GM21381 (cell line): ENCODE results near the gene IZUMO2.

Experiments used
- ATAC-seq: cut with Tn5 transposase; IDR thresholded peaks from one replicate; pipeline ENCODE4 v1.9.1; 2021; ENCODE audit warnings: mild to moderate bottlenecking, moderate library complexity; ENCODE audit not compliant: unreplicated experiment

The IZUMO2 gene

GRCh38 chr19:50162988-50163387, at the start of gene IZUMO2:
IZUMO2 (minus strand) TSS chr19:50163281; CDS start chr19:50163194, 87 bp downstream.
- no peak for ATAC-seq

- ATAC-seq: no peak
Measured at GRCh38 chr19:50210425-50210824, 47.3 kb upstream of the IZUMO2 start.

- ATAC-seq: no peak
Measured at GRCh38 chr19:50209131-50209530, 46.0 kb upstream of the IZUMO2 start.

DNA sequence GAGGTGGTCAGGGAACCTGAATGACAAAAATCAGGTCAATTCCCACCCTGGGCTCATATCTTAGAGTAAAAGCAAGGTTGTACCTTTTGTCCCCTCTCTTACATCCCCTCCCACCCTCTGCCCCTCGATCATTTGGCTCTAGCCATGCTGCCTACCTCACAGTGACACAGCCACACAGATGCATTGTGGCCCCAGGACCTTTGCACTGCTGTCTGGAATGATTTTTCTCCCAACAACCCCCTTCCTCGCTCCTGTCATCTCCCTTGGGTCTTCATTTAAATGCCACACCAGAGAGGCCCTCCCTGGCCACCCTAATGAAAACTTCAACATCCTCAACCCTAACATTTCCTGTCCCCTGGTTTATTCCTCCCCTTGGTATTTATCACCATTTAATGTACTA, 44.6 kb upstream of the IZUMO2 start:
- no peak for ATAC-seq

GRCh38 chr19:50206191-50206590, 43.1 kb upstream of the IZUMO2 start:
- ATAC-seq: no peak

DNA sequence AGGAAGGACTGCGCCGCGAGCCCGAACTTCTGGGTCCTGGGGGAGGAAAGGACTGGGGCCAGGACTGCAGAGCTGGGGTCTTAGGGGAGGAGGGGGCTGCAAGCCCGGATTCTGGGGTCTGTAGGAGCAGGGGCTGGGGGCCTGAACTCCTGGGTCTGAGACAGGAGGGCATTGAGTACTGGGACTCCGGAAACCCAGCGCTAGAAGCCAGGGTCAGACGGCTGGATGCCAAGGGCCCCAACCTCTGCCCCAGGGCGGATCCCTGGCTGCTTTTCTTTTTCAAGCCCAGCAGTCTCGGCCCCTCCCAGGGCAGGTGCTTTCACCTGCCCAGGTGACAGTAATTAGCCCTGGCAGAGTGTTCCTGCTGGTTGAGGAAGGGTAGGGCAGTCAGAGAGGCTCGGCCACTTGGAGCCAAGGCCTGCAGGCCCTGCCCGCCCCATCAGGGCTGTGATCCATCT, 42.6 kb upstream of the IZUMO2 start:
- ATAC-seq: no peak

- no peak for ATAC-seq
Measured at GRCh38 chr19:50204811-50205675, 42.0 kb upstream of the IZUMO2 start.

- ATAC-seq: no peak
Measured at GRCh38 chr19:50204081-50204428, 41.0 kb upstream of the IZUMO2 start.

GRCh38 chr19:50203281-50204080, 40.4 kb upstream of the IZUMO2 start, which contains the start of gene MYH14:
MYH14 (plus strand) TSS chr19:50203622; CDS start chr19:50210366, 6,744 bp downstream.
- no peak for ATAC-seq

- no peak for ATAC-seq
Measured at GRCh38 chr19:50202962-50203280, 39.8 kb upstream of the IZUMO2 start.

GRCh38 chr19:50202386-50202785, 39.3 kb upstream of the IZUMO2 start:
- no peak for ATAC-seq

DNA sequence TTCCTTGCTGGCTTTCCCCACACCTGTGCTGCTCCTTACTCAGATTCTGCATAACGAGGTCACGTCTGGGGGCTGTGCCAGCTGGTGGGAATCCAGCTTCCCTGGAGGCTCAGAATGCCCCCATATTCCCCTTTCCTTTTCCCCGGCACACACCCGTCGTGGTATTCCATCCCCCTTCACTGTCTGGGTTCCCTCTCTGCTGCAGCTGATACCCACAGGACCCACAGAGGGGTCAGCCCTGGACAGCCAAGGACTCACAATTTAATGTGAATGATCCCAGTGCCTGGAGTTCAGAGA, 36.1 kb upstream of the IZUMO2 start:
- no peak for ATAC-seq

GRCh38 chr19:50198431-50199258, 35.6 kb upstream of the IZUMO2 start:
- ATAC-seq: no peak

DNA sequence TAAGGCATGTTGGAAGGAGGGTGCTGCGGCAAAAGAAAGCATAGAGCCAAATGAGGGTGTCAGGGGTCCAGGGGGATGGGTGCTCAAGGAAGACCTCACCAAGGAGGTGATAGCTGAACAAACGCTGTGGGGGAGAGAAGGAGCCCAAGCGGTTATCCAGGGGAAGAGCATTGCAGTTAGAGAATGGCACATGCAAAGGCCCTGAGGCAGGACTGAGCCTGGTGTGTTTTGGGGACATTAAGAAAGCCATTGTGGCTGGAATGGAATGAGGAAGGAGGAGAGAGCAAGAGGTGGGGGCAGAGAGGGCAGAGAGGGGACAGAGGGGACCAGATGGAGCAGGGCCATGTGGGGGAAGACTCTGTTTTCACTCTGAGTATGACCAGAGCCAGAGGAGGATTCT, 34.3 kb upstream of the IZUMO2 start:
- ATAC-seq: no peak

- no peak for ATAC-seq
Measured at GRCh38 chr19:50196322-50196932, 33.3 kb upstream of the IZUMO2 start.

GRCh38 chr19:50195224-50195623, 32.1 kb upstream of the IZUMO2 start:
- ATAC-seq: no peak

DNA sequence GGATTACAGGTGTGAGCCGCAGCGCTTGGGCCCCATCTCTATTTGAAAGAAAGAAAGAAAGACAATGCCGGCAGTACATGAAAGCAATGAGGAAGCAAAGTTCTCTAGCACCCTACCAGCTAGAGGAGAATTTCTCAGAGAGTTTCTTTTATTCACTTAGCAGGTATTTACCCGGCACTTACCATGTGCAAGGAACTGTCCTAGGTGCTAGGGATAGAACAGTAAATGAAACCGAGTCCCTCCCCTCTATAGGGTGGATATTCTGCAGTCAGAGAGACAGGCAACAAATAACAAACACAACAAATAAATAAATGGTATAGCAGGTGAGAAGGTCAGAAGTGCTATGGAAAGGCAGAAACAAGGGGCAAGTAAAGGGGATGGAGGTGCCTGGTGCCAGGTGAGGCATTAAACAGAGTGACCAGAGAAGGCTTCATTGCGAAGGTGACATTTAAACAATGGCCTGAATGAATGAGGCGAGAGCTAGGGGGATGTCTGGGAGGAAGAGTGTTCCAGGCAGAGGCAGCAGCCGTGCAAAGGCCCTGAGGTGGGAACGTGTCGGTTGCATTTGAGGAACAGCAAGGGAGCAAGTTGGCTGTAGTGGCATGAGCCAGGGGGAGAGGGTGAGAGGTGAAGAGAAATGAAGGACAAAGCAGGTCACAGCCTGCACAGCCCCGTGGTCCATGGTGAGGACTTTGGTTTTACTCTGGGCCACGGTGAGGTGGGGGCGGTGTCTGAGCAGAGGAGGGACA, 29.6 kb upstream of the IZUMO2 start:
- ATAC-seq: no peak

DNA sequence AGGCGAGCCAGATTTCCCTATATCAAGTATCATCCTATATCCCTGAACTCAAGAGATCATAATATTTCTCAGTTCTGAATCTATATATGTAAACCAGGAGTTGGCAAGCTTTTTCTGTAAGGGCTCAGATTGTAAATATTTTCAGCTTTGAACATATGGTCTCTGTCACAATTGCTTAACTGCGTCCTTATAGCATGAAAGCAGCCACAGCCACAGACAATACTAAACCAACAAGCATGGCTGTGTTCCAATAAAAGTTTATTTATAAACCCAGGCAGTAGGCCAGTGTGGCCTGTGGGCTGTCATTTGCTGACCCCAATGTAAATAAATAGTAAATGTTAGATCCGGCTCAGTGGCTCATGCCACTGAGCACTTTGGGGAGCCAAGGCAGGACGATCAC, 28.1 kb upstream of the IZUMO2 start:
- ATAC-seq: no peak

DNA sequence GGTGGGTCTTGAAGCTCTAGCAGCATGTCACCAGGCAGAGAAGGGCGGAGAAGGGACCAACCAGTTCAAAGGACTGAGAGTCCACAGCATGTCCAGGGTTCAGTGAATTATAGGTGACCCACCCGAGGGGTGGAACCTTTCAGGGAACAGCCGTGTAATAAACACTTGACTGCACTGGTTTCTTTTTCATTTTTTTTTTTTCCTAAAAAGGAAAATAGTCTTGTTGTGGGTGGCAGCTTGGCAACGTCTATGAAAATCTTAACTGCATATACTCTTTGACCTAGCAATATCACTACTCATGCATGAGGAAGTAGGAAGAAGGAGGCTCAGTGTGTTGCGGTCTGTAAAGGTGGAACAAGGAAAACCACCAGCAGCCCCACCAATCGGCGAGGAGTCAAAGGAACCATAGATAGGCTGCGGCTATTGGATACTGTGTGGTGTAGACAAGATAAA, 27.4 kb upstream of the IZUMO2 start:
- no peak for ATAC-seq

- no peak for ATAC-seq
Measured at GRCh38 chr19:50189331-50189730, 26.2 kb upstream of the IZUMO2 start.
